Activated CD8-positive, alpha-beta memory T cell treated with anti-CD3 and anti-CD28 coated beads for 36 hours (primary cell): ENCODE measurements around the gene RBM23. TPM values are rescaled to one million over a fixed set of nuclear protein-coding genes. Genes with fewer than 3 reads are reported as not detected.

ENCODE experiments used
- total RNA-seq, 2 experiments: library from RNA; stranded (reverse); gene quantifications; one replicate each; pipeline ENCODE4 v1.2.3, GENCODE V29; 2021

Gene RBM23
- total RNA-seq, 2 experiments from 2014 or later: 69.7 to 72.1 TPM

Other genes starting within 250 kb of the RBM23 start
- gene OXA1L, start 152.5 kb downstream of the RBM23 start, total RNA-seq: 100 to 1,000 TPM; 122 to 123 TPM
- under 1 TPM; 0.21 to 0.38 TPM for gene SLC7A7, start 103.7 kb downstream of the RBM23 start, total RNA-seq
- 100 to 1,000 TPM; 170 to 179 TPM for gene MRPL52, start 89.3 kb downstream of the RBM23 start, total RNA-seq
- gene MMP14, start 82.6 kb downstream of the RBM23 start, total RNA-seq: 1 to 10 TPM in 1 of 2 experiments, under 1 TPM in 1; 0.76 to 1.8 TPM
- 10 to 100 TPM; 28.1 to 28.5 TPM for gene LRP10, start 47.4 kb downstream of the RBM23 start, total RNA-seq
- gene REM2, start 35.9 kb downstream of the RBM23 start, total RNA-seq: under 1 TPM in 1 of 2 experiments, not detected in 1; 0.11 TPM
- gene PRMT5, start 10.2 kb upstream of the RBM23 start, total RNA-seq: 100 to 1,000 TPM; 204 to 205 TPM
- gene HAUS4, start 37.9 kb upstream of the RBM23 start, total RNA-seq: 10 to 100 TPM; 46.5 to 49.2 TPM
- gene AJUBA, start 63.4 kb upstream of the RBM23 start, total RNA-seq: 1 to 10 TPM in 1 of 2 experiments, under 1 TPM in 1; 0.96 to 1.2 TPM
- gene C14orf93, start 91.0 kb upstream of the RBM23 start, total RNA-seq: 1 to 10 TPM; 7.0 to 8.9 TPM
- 100 to 1,000 TPM; 176 to 182 TPM for gene PSMB5, start 115.8 kb upstream of the RBM23 start, total RNA-seq
- gene PSMB11, start 123.1 kb upstream of the RBM23 start, total RNA-seq: not detected
- gene CDH24, start 138.4 kb upstream of the RBM23 start, total RNA-seq: under 1 TPM; 0.53 to 0.82 TPM
- 100 to 1,000 TPM; 190 to 191 TPM for gene ACIN1, start 176.0 kb upstream of the RBM23 start, total RNA-seq
- 10 to 100 TPM; 51.6 to 56.5 TPM for gene C14orf119, start 176.4 kb upstream of the RBM23 start, total RNA-seq
- gene CIROP, start 185.8 kb upstream of the RBM23 start, total RNA-seq: not detected
- gene CEBPE, start 200.1 kb upstream of the RBM23 start, total RNA-seq: under 1 TPM; 0.19 to 0.21 TPM